CD14-positive monocyte (primary cell): ENCODE measurements around the gene SUGT1. TPM values are rescaled to one million over a fixed set of nuclear protein-coding genes. Genes with fewer than 3 reads are reported as not detected.

Source experiments
- DNase-seq, 3 donors: peaks; one replicate each; pipeline ENCODE4 v3.0.0-alpha.2; 2011 to 2022
- H2AFZ ChIP-seq: 2 replicates; pipeline ENCODE4 v1.6.0; 2012; ENCODE audit warnings: mild to moderate bottlenecking, low read depth, low read length, inconsistent platforms; ENCODE audit not compliant: insufficient read depth, poor library complexity, severe bottlenecking
- H3K27ac ChIP-seq, 2 donors: 1 replicate in 1 of 2; 2 replicates in 1 of 2; pipeline ENCODE4 v1.5.1; 2012 to 2013; ENCODE audit warnings: low read length in 2 of 2, control low read depth in 1 of 2, inconsistent platforms in 1 of 2, low read depth in 1 of 2, mild to moderate bottlenecking in 1 of 2
- H3K27me3 ChIP-seq, 2 donors: one replicate each; pipeline versions ENCODE4 v1.6.0 to v1.6.1; 2011 to 2013; ENCODE audit warnings: low read length in 2 of 2; ENCODE audit not compliant: control insufficient read depth in 2 of 2, insufficient read depth in 2 of 2
- H3K36me3 ChIP-seq, 2 donors: replicated peaks in 1 of 2; 1 replicate in 1 of 2; 2 replicates in 1 of 2; pipeline versions ENCODE4 v1.5.1 to v1.6.1; 2012 to 2013; ENCODE audit warnings: low read length in 2 of 2, control low read depth in 1 of 2, inconsistent platforms in 1 of 2, mild to moderate bottlenecking in 1 of 2; ENCODE audit not compliant: insufficient read depth in 2 of 2, control insufficient read depth in 1 of 2
- H3K4me1 ChIP-seq, 2 donors: 1 replicate in 1 of 2; 2 replicates in 1 of 2; pipeline versions ENCODE4 v1.5.1 to v1.6.1; 2012 to 2013; ENCODE audit warnings: low read length in 2 of 2, control low read depth in 1 of 2, inconsistent platforms in 1 of 2, mild to moderate bottlenecking in 1 of 2, moderate library complexity in 1 of 2; ENCODE audit not compliant: insufficient read depth in 2 of 2, control insufficient read depth in 1 of 2
- H3K4me2 ChIP-seq: replicated peaks from 2 replicates; pipeline ENCODE3; 2012; ENCODE audit warnings: low read length, moderate library complexity, mild to moderate bottlenecking; ENCODE audit not compliant: poor library complexity, severe bottlenecking; ENCODE audit errors: extremely low read depth
- H3K4me3 ChIP-seq, 3 experiments: fragments of 200-600 bp in 1 of 3; sonication (generic) in 1 of 3; replicated peaks in 1 of 3; 1 replicate in 2 of 3; 2 replicates in 1 of 3; pipeline ENCODE4 v1.5.1; 2011 to 2013; ENCODE audit warnings: low read length in 3 of 3, mild to moderate bottlenecking in 3 of 3, control low read depth in 2 of 3, low read depth in 2 of 3, inconsistent platforms in 1 of 3, moderate library complexity in 1 of 3
- H3K79me2 ChIP-seq: 2 replicates; pipeline ENCODE4 v1.6.0; 2012; ENCODE audit warnings: mild to moderate bottlenecking, control low read depth, inconsistent platforms, low read length, moderate library complexity; ENCODE audit not compliant: insufficient read depth
- H3K9ac ChIP-seq: 2 replicates; pipeline ENCODE4 v1.6.0; 2017; ENCODE audit warnings: low read length, mild to moderate bottlenecking; ENCODE audit not compliant: insufficient read depth, poor library complexity, severe bottlenecking
- H3K9me3 ChIP-seq, 2 donors: replicated peaks in 1 of 2; 1 replicate in 1 of 2; 2 replicates in 1 of 2; pipeline versions ENCODE4 v1.5.1 to v1.6.1; 2012 to 2013; ENCODE audit warnings: low read length in 2 of 2, control low read depth in 1 of 2; ENCODE audit not compliant: control insufficient read depth in 1 of 2, insufficient read depth in 1 of 2
- H4K20me1 ChIP-seq: 2 replicates; pipeline ENCODE4 v1.6.0; 2012; ENCODE audit warnings: mild to moderate bottlenecking, low read length, control low read depth, moderate library complexity; ENCODE audit not compliant: insufficient read depth
- H3K27ac Mint-ChIP-seq, 7 donors: one replicate each; pipeline ENCODE4 v1.8.0; 2020; ENCODE audit warnings: mild to moderate bottlenecking in 7 of 7, mixed read lengths in 7 of 7, moderate library complexity in 6 of 7, inconsistent platforms in 2 of 7
- H3K27me3 Mint-ChIP-seq, 3 donors: one replicate each; pipeline ENCODE4 v1.8.0; 2021 to 2022; ENCODE audit warnings: low read depth in 3 of 3, mild to moderate bottlenecking in 3 of 3, mixed read lengths in 3 of 3, moderate library complexity in 3 of 3, inconsistent platforms in 1 of 3
- H3K36me3 Mint-ChIP-seq, 2 donors: one replicate each; pipeline ENCODE4 v1.8.0; 2020; ENCODE audit warnings: mixed read lengths in 2 of 2, inconsistent platforms in 1 of 2, mild to moderate bottlenecking in 1 of 2
- H3K4me1 Mint-ChIP-seq: one replicate; pipeline ENCODE4 v1.8.0; 2020; ENCODE audit warnings: mild to moderate bottlenecking, mixed read lengths
- H3K4me3 Mint-ChIP-seq, 2 donors: one replicate each; pipeline ENCODE4 v1.8.0; 2020; ENCODE audit warnings: mild to moderate bottlenecking in 2 of 2, mixed read lengths in 2 of 2, moderate library complexity in 1 of 2
- H3K9me3 Mint-ChIP-seq, 7 donors: one replicate each; pipeline ENCODE4 v1.8.0; 2020 to 2022; ENCODE audit warnings: mixed read lengths in 7 of 7, mild to moderate bottlenecking in 6 of 7, moderate library complexity in 6 of 7, inconsistent platforms in 2 of 7
- WGBS: methylation state at CpG from one replicate; pipeline ENCODE4 v1.1.5; 2013; ENCODE audit warnings: missing lambda C conversion rate; ENCODE audit not compliant: insufficient coverage; 5-methylcytosine and 5-hydroxymethylcytosine counted together
- intact Hi-C, 2 donors: fragments of 100-400 bp; cut with micrococcal nuclease; formaldehyde crosslinking; loops; one replicate each; pipeline versions ENCODE4 v1.15.0 to v1.15.1; 2023
- polyA plus RNA-seq, 3 donors: library from polyadenylated mRNA; depleted of rRNA in 1 of 3; unstranded in 2 of 3; stranded (reverse) in 1 of 3; fragments of 300-500 nt in 2 of 3; fragments of >200 nt in 1 of 3; fragmentation: Illumina TruSeq in 2 of 3; gene quantifications; 1 replicate in 2 of 3; 2 replicates in 1 of 3; pipeline ENCODE4 v1.2.3, GENCODE V29; 2012 to 2021
- TF ChIP-seq, protein P1 (sequence below): fragments of 200-600 bp; IDR thresholded peaks from one replicate; pipeline ENCODE4 v1.8.0; 2022; ENCODE audit warnings: antibody characterized with exemption, mild to moderate bottlenecking

SUGT1 gene
- polyA plus RNA-seq, 3 donors = 18.1 to 40.1 (median 37.7) TPM

DNA sequence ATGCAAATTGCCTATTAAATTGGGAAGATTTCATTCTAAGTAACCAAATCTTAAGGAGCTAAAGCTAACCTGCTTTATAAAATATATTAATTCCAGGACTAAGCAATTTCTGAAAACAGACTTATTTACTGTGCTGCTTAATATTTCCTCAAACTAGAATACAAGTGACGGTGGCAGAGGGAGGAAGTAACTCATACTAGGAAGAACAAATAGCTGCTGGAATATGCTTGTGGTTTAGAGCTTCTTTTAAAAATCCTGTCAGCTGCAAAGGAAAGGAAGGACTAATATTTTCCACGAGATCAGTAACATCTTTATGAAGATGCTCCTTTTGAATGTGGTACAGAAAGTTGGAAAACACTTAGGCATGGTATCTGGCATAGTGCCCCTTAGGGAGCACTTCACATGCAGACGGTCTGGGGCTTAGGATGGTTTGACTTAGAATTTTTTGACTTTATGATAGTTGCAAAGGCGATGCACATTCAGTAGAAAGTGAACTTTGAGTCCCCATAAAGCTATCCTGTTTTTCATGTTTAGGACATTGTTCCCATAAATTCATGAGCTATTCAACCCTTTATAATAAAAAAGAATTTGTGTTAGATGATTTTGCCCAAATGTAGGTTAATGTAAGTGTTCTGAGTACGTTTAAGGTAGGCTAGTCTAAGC, 13.8 kb upstream of the SUGT1 start:
- Mint-ChIP-seq H3K36me3 (peaks cover 42 to 49% of the 10 kb centered on the region in 2 donors), H3K27ac (no peak overlapping the region), H3K4me1 (peaks cover 4% of the 10 kb centered on the region), H3K27me3 (no peaks in the 10 kb centered on the region), H3K4me3 (no peak overlapping the region), H3K9me3 (no peaks in the 10 kb centered on the region)
- 40% methylated on average over 2 of the region's 5 CpGs for WGBS
- Histone ChIP-seq H3K9ac (no peak overlapping the region), H3K36me3 (peaks cover 12 to 37% of the 10 kb centered on the region in 2 donors), H3K4me3 (no peak overlapping the region), H3K4me1 (no peaks in the 10 kb centered on the region), H2AFZ (no peak overlapping the region), H4K20me1 (no peaks in the 10 kb centered on the region), H3K27me3 (no peaks in the 10 kb centered on the region), H3K27ac (no peak overlapping the region), H3K79me2 (no peaks in the 10 kb centered on the region), H3K9me3 (no peaks in the 10 kb centered on the region), H3K4me2 (no peak overlapping the region)
- intact Hi-C loops = no loop called here
- no peak for DNase-seq
- TF ChIP-seq, protein P1, sequence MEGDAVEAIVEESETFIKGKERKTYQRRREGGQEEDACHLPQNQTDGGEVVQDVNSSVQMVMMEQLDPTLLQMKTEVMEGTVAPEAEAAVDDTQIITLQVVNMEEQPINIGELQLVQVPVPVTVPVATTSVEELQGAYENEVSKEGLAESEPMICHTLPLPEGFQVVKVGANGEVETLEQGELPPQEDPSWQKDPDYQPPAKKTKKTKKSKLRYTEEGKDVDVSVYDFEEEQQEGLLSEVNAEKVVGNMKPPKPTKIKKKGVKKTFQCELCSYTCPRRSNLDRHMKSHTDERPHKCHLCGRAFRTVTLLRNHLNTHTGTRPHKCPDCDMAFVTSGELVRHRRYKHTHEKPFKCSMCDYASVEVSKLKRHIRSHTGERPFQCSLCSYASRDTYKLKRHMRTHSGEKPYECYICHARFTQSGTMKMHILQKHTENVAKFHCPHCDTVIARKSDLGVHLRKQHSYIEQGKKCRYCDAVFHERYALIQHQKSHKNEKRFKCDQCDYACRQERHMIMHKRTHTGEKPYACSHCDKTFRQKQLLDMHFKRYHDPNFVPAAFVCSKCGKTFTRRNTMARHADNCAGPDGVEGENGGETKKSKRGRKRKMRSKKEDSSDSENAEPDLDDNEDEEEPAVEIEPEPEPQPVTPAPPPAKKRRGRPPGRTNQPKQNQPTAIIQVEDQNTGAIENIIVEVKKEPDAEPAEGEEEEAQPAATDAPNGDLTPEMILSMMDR = no peak

DNA sequence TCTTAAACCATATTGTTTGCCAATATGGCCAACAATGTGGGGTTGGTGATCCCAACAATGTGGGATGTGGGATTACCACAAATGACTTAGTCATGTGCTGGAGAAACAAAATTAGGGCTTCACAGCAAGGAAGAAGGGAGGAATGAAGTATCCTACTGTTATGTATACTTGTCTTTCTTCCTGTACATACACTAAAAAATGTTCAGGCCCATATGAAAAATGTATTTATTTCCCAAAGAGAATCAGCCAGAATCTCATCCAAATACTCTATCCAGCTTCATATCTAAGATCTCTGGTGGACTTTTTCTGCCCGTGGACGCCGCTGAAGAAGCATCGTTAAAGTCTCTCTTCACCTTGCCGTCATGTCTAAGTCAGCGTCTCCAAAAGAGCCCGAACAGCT, 10.5 kb upstream of the SUGT1 start, which contains the start of gene HNRNPA1L2:
Gene HNRNPA1L2 (plus strand): TSS at position 301 of the 400 bp plus-strand sequence. CDS start 62 bp downstream, at position 363.
- H3K4me3 ChIP-seq = no peak within 1 kb of the TSS
- H3K27me3 Mint-ChIP-seq = no peaks in the 10 kb centered on the region
- H3K27ac ChIP-seq = no peak within 1 kb of the TSS
- no peaks in the 10 kb centered on the region for H3K4me1 ChIP-seq
- no peak for DNase-seq
- intact Hi-C loops = no loop called here
- no peaks in the 10 kb centered on the region for H3K9me3 ChIP-seq
- TF ChIP-seq, protein P1 = no peak
- no peak within 1 kb of the TSS for H2AFZ ChIP-seq
- peaks cover 4% of the 10 kb centered on the region for H3K4me1 Mint-ChIP-seq
- peaks cover 35 to 46% of the 10 kb centered on the region in 2 donors for H3K36me3 Mint-ChIP-seq
- no peak within 1 kb of the TSS for H3K9ac ChIP-seq
- no peak within 1 kb of the TSS for H3K4me2 ChIP-seq
- no peaks in the 10 kb centered on the region for H4K20me1 ChIP-seq
- no peaks in the 10 kb centered on the region for H3K27me3 ChIP-seq
- H3K9me3 Mint-ChIP-seq = no peaks in the 10 kb centered on the region
- no peak within 1 kb of the TSS for H3K4me3 Mint-ChIP-seq
- peaks cover 10 to 43% of the 10 kb centered on the region in 2 donors for H3K36me3 ChIP-seq
- no peaks in the 10 kb centered on the region for H3K79me2 ChIP-seq
- WGBS = 97% methylated on average over 5 of the region's 7 CpGs
- H3K27ac Mint-ChIP-seq = peak within 1 kb of the TSS in 1 of 7 donors; percentile 21
